K562 (cell line): ENCODE results near the gene SLC25A11. TPM values are rescaled to one million over a fixed set of nuclear protein-coding genes. Genes with fewer than 3 reads are reported as not detected.

ENCODE experiments used
- AFF1 ChIP-seq, 2 experiments: fragments of 450-650 bp; IDR thresholded peaks; 2 replicates each; pipeline ENCODE4 v1.6.1; 2018; ENCODE audit warnings: mild to moderate bottlenecking in 2 of 2, low read depth in 1 of 2; ENCODE audit not compliant: partially characterized antibody in 2 of 2
- BRCA1 ChIP-seq, 2 experiments: fragments of 450-650 bp in 1 of 2; sonication (generic) in 1 of 2; formaldehyde crosslinking in 1 of 2; IDR thresholded peaks; 2 replicates each; pipeline versions ENCODE4 v1.5.0 to v1.6.1; 2017 to 2020; ENCODE audit warnings: mild to moderate bottlenecking in 1 of 2, missing genetic modification reagents in 1 of 2
- BRD4 ChIP-seq: fragments of 200-600 bp; sonication (generic); IDR thresholded peaks from 2 replicates; pipeline ENCODE4 v1.6.1; 2017; ENCODE audit warnings: inconsistent platforms
- CXXC5 ChIP-seq: fragments of 250-450 bp; sonication (Bioruptor Pico); IDR thresholded peaks from 2 replicates; pipeline ENCODE4 v1.8.0; 2022; ENCODE audit warnings: inconsistent platforms, mild to moderate bottlenecking, moderate library complexity
- DDX20 ChIP-seq: fragments of 450-650 bp; IDR thresholded peaks from 2 replicates; pipeline ENCODE4 v1.6.1; 2016; ENCODE audit warnings: missing genetic modification characterization, low read depth, mild to moderate bottlenecking, missing compliant biosample characterization, moderate library complexity
- E2F3 ChIP-seq: fragments of 250-450 bp; sonication (Bioruptor Pico); IDR thresholded peaks from 2 replicates; pipeline ENCODE4 v1.4.0; 2020; ENCODE audit warnings: mild to moderate bottlenecking
- ELF2 ChIP-seq: fragments of 250-450 bp; sonication (Bioruptor Pico); IDR thresholded peaks from 2 replicates; pipeline ENCODE4 v1.5.0; 2021; ENCODE audit warnings: mild to moderate bottlenecking
- ETV5 ChIP-seq: sonication (generic); formaldehyde crosslinking; IDR thresholded peaks from 2 replicates; pipeline ENCODE4 v1.4.0; 2020; ENCODE audit warnings: low read depth, mild to moderate bottlenecking, missing genetic modification reagents
- ILF3 ChIP-seq: fragments of 450-650 bp; IDR thresholded peaks from 2 replicates; pipeline ENCODE4 v1.6.1; 2018; ENCODE audit warnings: antibody characterized with exemption, mild to moderate bottlenecking, moderate library complexity, borderline replicate concordance
- LCOR ChIP-seq: sonication (generic); formaldehyde crosslinking; IDR thresholded peaks from 2 replicates; pipeline ENCODE4 v1.8.0; 2022; ENCODE audit warnings: mild to moderate bottlenecking, missing genetic modification reagents
- MBD1 ChIP-seq: fragments of 250-450 bp; sonication (Bioruptor Pico); IDR thresholded peaks from 2 replicates; pipeline ENCODE4 v1.8.0; 2022; ENCODE audit warnings: inconsistent platforms
- MCM7 ChIP-seq, 2 experiments: fragments of 450-650 bp; IDR thresholded peaks; 2 replicates each; pipeline ENCODE4 v1.6.1; 2016 to 2018
- NR2C2 ChIP-seq, 2 experiments: fragments of 200-800 bp in 1 of 2; sonication (Bioruptor generic) in 1 of 2; sonication (generic) in 1 of 2; formaldehyde crosslinking in 1 of 2; IDR thresholded peaks; 2 replicates each; pipeline versions ENCODE4 v1.6.1 to v1.8.0; 2016 to 2022; ENCODE audit warnings: mild to moderate bottlenecking in 1 of 2, missing compliant biosample characterization in 1 of 2, missing genetic modification characterization in 1 of 2, missing genetic modification reagents in 1 of 2
- RBM14 ChIP-seq: fragments of 200-400 bp; formaldehyde crosslinking; IDR thresholded peaks from 2 replicates; pipeline ENCODE4 v1.6.1; 2018; ENCODE audit warnings: low read depth, mild to moderate bottlenecking, low read length, moderate library complexity, borderline replicate concordance; ENCODE audit not compliant: insufficient read depth
- SETDB1 ChIP-seq: IDR thresholded peaks from one replicate; pipeline ENCODE4 v1.6.1; 2012; ENCODE audit warnings: low read length, control low read depth, inconsistent platforms
- SPI1 ChIP-seq: IDR thresholded peaks from 2 replicates; pipeline ENCODE4 v1.6.1; 2011; ENCODE audit warnings: low read depth, low read length, control low read depth, borderline replicate concordance
- TFAM ChIP-seq: fragments of 250-450 bp; sonication (Bioruptor Pico); conservative IDR thresholded peaks from 2 replicates; pipeline ENCODE4 v1.5.0; 2021; ENCODE audit warnings: mild to moderate bottlenecking, moderate library complexity
- ZBTB7A ChIP-seq: IDR thresholded peaks from 2 replicates; pipeline ENCODE4 v1.6.1; 2011; ENCODE audit warnings: low read depth, mild to moderate bottlenecking, low read length, moderate library complexity, borderline replicate concordance; ENCODE audit not compliant: control insufficient read depth
- ZFP36 ChIP-seq: fragments of 150-350 bp; IDR thresholded peaks from 2 replicates; pipeline ENCODE4 v1.6.1; 2018; ENCODE audit warnings: low read length, low read depth; ENCODE audit not compliant: partially characterized antibody
- ZKSCAN8 ChIP-seq: fragments of 200-800 bp; sonication (Bioruptor generic); IDR thresholded peaks from 2 replicates; pipeline ENCODE4 v1.6.1; 2016; ENCODE audit warnings: missing genetic modification characterization, missing compliant biosample characterization
- ZNF696 ChIP-seq: fragments of 250-450 bp; sonication (Bioruptor Pico); conservative IDR thresholded peaks from 2 replicates; pipeline ENCODE4 v1.4.0; 2020; ENCODE audit warnings: mild to moderate bottlenecking, moderate library complexity
- polyA plus RNA-seq, 8 experiments: library from polyadenylated mRNA; depleted of rRNA in 4 of 8; stranded (reverse) in 5 of 8; unstranded in 3 of 8; fragments of >200 nt; fragmentation: Nextera tagmentation in 2 of 8; fragmentation: Illumina TruSeq in 1 of 8; extraction: Ambion mirVana in 2 of 8; extraction: Trizol in 1 of 8; gene quantifications; 2 replicates each; pipeline versions ENCODE4 v1.2.1 to v1.2.3, GENCODE V29; 2011 to 2014; ENCODE audit warnings: inconsistent platforms in 1 of 8, missing spikeins in 1 of 8
- total RNA-seq, 7 experiments: library from RNA; depleted of rRNA in 6 of 7; stranded (reverse); fragments of >200 nt in 6 of 7; fragmentation: Illumina TruSeq in 2 of 7; extraction: Trizol in 2 of 7; gene quantifications; 2 replicates each; pipeline versions ENCODE4 v1.2.1 to v1.2.3, GENCODE V29; 2011 to 2021; ENCODE audit warnings: low replicate concordance in 1 of 7

The SLC25A11 gene
- total and polyA plus RNA-seq, 9 of the 15 experiments (the other 6 are each of a cell fraction or from before 2014, with no cell fraction given): 3.1 to 56.7 (median 32.9) TPM

- no peak for TF ChIP-seq BRD4
- TF ChIP-seq SETDB1: no peak
- no peak for TF ChIP-seq ZKSCAN8
- TF ChIP-seq ZFP36: no peak
- no peak for TF ChIP-seq ILF3
- TF ChIP-seq BRCA1 (IDR thresholded peaks at IDR 0.05): no peak
- no peak for TF ChIP-seq BRCA1 (CRISPR knock-in tag; IDR thresholded peaks at IDR 0.05)
- TF ChIP-seq LCOR (CRISPR knock-in tag): 0 out of 2 replicates have a peak, but pooled peaks have one; percentile 38
- peak; percentile 7; the same call in 1 of the 2 replicates for TF ChIP-seq NR2C2 (CRISPR knock-in tag; IDR thresholded peaks at IDR 0.05)
- peak; percentile 74 for TF ChIP-seq NR2C2 (tag; IDR thresholded peaks at IDR 0.05)
- TF ChIP-seq ZBTB7A: peak; percentile 96
- no peak for TF ChIP-seq ZNF696 (CRISPR knock-in tag)
- TF ChIP-seq ELF2 (CRISPR knock-in tag): peak; percentile 38; the same call in 1 of the 2 replicates
- TF ChIP-seq TFAM: no peak
- no peak for TF ChIP-seq DDX20 (tag)
- TF ChIP-seq ETV5 (CRISPR knock-in tag): no peak
- TF ChIP-seq MCM7 (IDR thresholded peaks at IDR 0.05): no peak
- TF ChIP-seq RBM14: no peak
- TF ChIP-seq SPI1: no peak
- TF ChIP-seq CXXC5: peak; percentile 36
- 0 out of 2 replicates have a peak, but pooled peaks have one; percentile 45 for TF ChIP-seq MBD1
- peak in 1 of 2 experiments; percentile 51 for TF ChIP-seq AFF1 (IDR thresholded peaks at IDR 0.05; ENCODE audit: low read depth in 1 of 2, partially characterized antibody in 2 of 2)
- no peak for TF ChIP-seq E2F3 (CRISPR knock-in tag)
Measured at GRCh38 chr17:4967539-4968485, 28.0 kb upstream of the SLC25A11 start, which contains the start of gene SPAG7 (continued).
